H1 (cell line): ENCODE measurements around the gene MICALL2. TPM values are rescaled to one million over a fixed set of nuclear protein-coding genes. Genes with fewer than 3 reads are reported as not detected.

Experiments
- ATF2 ChIP-seq: IDR thresholded peaks from 2 replicates; pipeline ENCODE4 v1.6.1; 2012; ENCODE audit warnings: low read length, inconsistent platforms
- BRCA1 ChIP-seq: IDR thresholded peaks from 2 replicates; pipeline ENCODE4 v1.6.1; 2012; ENCODE audit warnings: low read depth, low read length, improper control_type of control experiment
- PHF8 ChIP-seq: fragments of 200-600 bp; sonication (generic); conservative IDR thresholded peaks from 2 replicates; pipeline ENCODE4 v1.7.1; 2012; ENCODE audit warnings: low read depth, mild to moderate bottlenecking, inconsistent platforms, low read length, moderate library complexity
- polyA plus RNA-seq, 7 experiments: library from polyadenylated mRNA; depleted of rRNA in 3 of 7; stranded (reverse) in 5 of 7; unstranded in 2 of 7; fragments of >200 nt in 5 of 7; fragments of 200-250 nt in 2 of 7; gene quantifications; 1 replicate in 5 of 7; 2 replicates in 1 of 7; 4 replicates in 1 of 7; pipeline versions ENCODE4 v1.2.1 to v1.2.3, GENCODE V29; 2011 to 2013; ENCODE audit warnings: missing spikeins in 2 of 7, mixed read lengths in 2 of 7
- total RNA-seq: library from RNA; stranded (reverse); fragmentation: NEBNext Ultra II Directional; extraction: Animal tissue kit (Norgen Biotek cat#: 25700); gene quantifications from 2 replicates; pipeline ENCODE4 v1.2.1, GENCODE V29; 2021
- TF ChIP-seq, protein P1 (sequence below): IDR thresholded peaks from 2 replicates; pipeline ENCODE4 v1.6.1; 2012; ENCODE audit warnings: inconsistent platforms

Gene MICALL2
- total and polyA plus RNA-seq, 2 of the 8 experiments (the other 6 are each of a cell fraction or from before 2014, with no cell fraction given), result 5.3 to 8.5 TPM

DNA sequence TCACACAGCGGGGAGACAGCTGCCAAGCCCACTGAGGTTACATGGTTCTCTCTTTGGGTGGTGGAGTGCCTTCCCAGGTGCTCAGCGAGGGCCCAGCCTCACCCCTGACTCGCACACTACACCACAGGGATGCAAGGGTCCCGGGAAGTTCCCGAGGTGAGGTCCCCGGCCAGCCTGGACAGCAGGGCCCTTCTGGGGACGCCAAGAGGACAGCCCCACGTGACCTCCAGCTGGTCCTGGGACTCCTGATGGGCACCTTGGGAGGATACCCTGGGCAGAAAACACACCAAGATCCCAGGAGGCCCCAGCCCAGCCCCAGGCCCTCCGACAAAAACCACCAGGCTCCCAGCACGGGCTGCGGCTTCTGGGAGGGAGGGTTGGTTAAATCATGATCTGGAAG is 8.3 kb downstream of the MICALL2 start (continued):
- TF ChIP-seq, protein P1, sequence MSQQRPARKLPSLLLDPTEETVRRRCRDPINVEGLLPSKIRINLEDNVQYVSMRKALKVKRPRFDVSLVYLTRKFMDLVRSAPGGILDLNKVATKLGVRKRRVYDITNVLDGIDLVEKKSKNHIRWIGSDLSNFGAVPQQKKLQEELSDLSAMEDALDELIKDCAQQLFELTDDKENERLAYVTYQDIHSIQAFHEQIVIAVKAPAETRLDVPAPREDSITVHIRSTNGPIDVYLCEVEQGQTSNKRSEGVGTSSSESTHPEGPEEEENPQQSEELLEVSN, result no peak
- no peak for TF ChIP-seq PHF8
- TF ChIP-seq ATF2, result no peak
- TF ChIP-seq BRCA1, result no peak
